ENCODE measurements around the gene UPK3A. TPM values are rescaled to one million over a fixed set of nuclear protein-coding genes. Genes with fewer than 3 reads are reported as not detected.
"Not testable (repeated sequence)": the region's sequence is repeated elsewhere in the genome, so short reads cannot be mapped to it uniquely, and the experiment has no call there.

The UPK3A gene
- total RNA-seq, 4 donors from 2014 or later, result not detected

DNA sequence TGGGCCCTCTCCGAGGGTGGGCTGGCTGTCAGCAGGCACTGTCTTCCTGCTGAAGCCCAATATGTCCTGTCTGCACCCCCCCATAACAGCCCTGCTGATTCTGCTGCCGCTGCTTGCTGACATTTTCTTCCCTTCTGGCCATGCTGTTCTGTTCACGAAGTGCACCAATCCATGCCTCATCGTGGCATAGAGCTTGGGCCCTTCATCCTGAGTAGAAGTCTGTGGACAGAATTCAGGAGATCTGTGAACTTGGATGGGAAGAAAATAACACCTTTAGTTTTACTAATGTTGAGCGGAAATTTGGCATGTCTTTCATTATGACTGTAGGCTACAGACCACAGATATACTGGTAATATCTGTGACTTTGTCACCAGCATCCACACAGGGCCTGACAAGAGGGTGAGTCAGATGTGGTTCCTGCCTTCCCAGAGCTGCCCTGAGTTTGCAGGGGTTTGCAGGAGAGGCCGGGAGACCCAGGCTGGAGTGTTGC, 29.9 kb upstream of the UPK3A start:
- WGBS, result 88% methylated on average over 6 of the region's 6 CpGs
- intact Hi-C loops (cut with DNase I), result no loop called here
- no peaks in the 10 kb centered on the region for H3K9me3 ChIP-seq
- H3K4me1 ChIP-seq, result no peaks in the 10 kb centered on the region
- no peak for DNase-seq (ENCODE audit: extremely low spot score)
- H3K27ac ChIP-seq (replicated peaks in 1 of 4), result no peak overlapping the region
- H3K36me3 ChIP-seq, result no peaks in the 10 kb centered on the region
- no peaks in the 10 kb centered on the region for H3K27me3 ChIP-seq
- no peak overlapping the region for H3K4me3 ChIP-seq
- TF ChIP-seq POLR2A (IDR thresholded peaks at IDR 0.05; ENCODE audit: low read depth), result no peak
- TF ChIP-seq, protein P1, sequence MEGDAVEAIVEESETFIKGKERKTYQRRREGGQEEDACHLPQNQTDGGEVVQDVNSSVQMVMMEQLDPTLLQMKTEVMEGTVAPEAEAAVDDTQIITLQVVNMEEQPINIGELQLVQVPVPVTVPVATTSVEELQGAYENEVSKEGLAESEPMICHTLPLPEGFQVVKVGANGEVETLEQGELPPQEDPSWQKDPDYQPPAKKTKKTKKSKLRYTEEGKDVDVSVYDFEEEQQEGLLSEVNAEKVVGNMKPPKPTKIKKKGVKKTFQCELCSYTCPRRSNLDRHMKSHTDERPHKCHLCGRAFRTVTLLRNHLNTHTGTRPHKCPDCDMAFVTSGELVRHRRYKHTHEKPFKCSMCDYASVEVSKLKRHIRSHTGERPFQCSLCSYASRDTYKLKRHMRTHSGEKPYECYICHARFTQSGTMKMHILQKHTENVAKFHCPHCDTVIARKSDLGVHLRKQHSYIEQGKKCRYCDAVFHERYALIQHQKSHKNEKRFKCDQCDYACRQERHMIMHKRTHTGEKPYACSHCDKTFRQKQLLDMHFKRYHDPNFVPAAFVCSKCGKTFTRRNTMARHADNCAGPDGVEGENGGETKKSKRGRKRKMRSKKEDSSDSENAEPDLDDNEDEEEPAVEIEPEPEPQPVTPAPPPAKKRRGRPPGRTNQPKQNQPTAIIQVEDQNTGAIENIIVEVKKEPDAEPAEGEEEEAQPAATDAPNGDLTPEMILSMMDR (IDR thresholded peaks at IDR 0.05), result no peak
- TF ChIP-seq EP300 (IDR thresholded peaks at IDR 0.05), result no peak
- no peak for TF ChIP-seq POLR2AphosphoS5 (IDR thresholded peaks at IDR 0.05)

DNA sequence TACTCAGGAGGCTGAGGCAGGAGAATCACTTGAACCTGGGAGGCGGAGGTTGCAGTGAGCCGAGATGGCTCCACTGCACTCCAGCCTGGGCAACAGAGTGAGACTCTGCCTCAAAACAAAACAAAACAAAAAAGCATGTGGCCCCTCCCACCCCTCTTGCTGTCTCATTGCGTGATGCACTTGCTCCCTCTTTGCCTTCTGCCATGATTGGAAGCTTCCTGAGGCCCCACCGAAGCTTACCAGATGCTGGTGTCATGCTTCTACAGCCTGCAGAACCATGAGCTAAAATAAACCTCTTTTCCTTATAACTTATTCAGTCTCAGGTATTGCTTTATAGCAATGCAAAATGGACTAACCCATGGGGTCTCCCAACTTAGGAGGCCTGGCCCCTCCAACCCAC, 26.8 kb upstream of the UPK3A start:
- H3K27me3 ChIP-seq; DNase-seq (ENCODE audit: extremely low spot score); H3K9me3 ChIP-seq; H3K27ac ChIP-seq (replicated peaks in 1 of 4); intact Hi-C loops (cut with DNase I); H3K4me3 ChIP-seq; H3K4me1 ChIP-seq; H3K36me3 ChIP-seq: not testable (repeated sequence)
- WGBS, result 86% methylated on average over 4 of the region's 4 CpGs

DNA sequence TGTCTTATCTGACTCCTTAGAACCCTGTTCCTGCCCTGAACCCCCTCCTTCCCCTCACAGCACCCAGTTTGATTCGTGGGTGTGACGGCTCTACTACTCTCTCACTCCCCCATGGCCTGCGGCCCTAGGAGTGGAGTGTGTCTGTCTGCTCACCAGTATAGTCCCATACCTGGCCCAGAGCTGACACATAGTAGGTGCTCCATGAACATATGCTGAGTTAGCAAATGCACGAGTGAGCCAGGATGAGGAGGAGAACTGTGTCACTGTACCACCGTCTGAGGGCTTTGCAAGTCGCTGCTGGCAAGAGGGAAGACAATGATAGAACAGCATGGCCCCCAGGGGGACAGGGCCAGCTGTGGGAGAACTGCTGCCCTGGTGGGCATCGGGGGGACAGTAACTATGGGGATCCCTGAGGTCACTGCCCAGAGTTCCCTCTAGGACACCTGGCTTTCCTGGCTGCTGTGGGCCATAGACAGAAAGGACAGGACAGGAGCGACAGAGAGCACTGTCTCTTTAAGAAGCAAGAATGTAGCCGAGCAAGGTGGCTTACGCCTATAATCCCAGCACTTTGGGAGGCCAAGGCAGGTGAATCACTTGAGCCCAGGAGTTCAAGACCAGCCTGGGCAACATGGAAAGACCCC, 24.9 kb upstream of the UPK3A start:
- H3K9me3 ChIP-seq, result no peaks in the 10 kb centered on the region

DNA sequence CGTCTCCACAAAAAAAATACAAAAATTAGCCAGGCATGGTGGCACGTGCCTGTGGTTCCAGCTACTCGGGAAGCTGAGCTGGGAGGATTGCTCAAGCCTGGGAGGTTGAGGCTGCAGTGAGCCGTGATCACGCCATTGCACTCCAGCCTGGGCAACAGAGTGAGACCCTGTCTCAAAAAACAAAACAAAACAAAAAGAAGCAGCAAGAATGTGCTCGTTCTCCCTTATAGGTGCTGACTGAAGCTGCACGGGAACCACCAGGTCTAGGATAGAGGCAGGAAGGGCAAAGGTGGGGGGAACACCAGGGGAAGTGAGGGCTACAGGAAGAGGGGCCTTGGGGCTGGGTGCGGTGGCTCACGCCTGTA, 24.4 kb upstream of the UPK3A start:
- not testable (repeated sequence) for H3K27me3 ChIP-seq; DNase-seq (ENCODE audit: extremely low spot score); H3K27ac ChIP-seq (replicated peaks in 1 of 4); H3K4me3 ChIP-seq; H3K36me3 ChIP-seq; H3K9me3 ChIP-seq
- intact Hi-C loops (cut with DNase I), result loop anchor here (5.0 kb wide), 1 partner anchor 158 kb away; no protein-coding TSS in a partner anchor
- H3K4me1 ChIP-seq, result peaks cover 15 to 20% (median 17%) of the 10 kb centered on the region in 4 donors
- WGBS, result 92% methylated on average over 8 of the region's 9 CpGs

More for the DNA sequence above, 24.9 kb upstream of the UPK3A start:
- H3K27me3 ChIP-seq, result no peaks in the 10 kb centered on the region
- WGBS, result 89% methylated on average over 7 of the region's 10 CpGs
- H3K4me3 ChIP-seq, result no peak overlapping the region
- intact Hi-C loops (cut with DNase I), result loop anchor here (5.0 kb wide), 1 partner anchor 158 kb away; no protein-coding TSS in a partner anchor
- H3K4me1 ChIP-seq, result peaks cover 15 to 20% (median 17%) of the 10 kb centered on the region in 4 donors
- TF ChIP-seq, protein P1 (IDR thresholded peaks at IDR 0.05), result no peak
- no peak for TF ChIP-seq POLR2AphosphoS5 (IDR thresholded peaks at IDR 0.05)
- TF ChIP-seq POLR2A (IDR thresholded peaks at IDR 0.05; ENCODE audit: low read depth), result no peak
- no peak for TF ChIP-seq EP300 (IDR thresholded peaks at IDR 0.05)
- DNase-seq (ENCODE audit: extremely low spot score), result no peak
- no peaks in the 10 kb centered on the region for H3K36me3 ChIP-seq
- no peak overlapping the region for H3K27ac ChIP-seq (replicated peaks in 1 of 4)

DNA sequence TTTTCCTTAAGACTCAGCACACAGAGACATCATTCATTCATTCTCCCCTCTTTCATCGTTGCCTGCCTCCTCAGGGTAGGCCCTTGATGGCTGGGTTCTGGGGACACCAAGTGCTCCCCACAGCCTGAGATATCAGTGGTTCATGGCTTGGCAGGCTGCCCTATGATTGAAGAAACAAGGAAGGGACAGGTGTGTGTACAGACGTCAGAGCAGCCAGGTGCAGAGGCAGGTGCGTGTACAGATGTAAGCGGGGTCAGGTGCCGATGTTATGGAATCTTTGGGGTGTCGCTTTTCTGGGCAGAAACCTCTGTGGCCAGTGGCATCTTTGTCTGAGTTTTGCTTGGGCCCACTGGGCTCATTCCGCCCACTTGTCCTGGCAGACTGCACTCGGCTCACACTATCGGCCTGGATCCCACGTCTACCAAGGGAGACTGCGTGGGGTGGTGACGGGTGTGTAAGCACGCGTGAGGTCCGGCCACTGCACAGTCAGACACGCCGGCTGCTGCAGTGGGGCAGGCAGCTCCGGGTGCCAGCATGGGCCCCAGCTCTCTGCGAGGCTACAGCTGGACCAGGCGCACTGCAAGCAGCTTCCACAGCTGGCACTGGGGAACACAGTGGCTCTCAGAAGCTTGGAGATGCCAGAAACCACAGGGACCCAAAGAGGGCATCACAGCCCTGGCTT, 23.2 kb upstream of the UPK3A start:
- Histone ChIP-seq H3K27ac (replicated peaks in 1 of 4) (no peak overlapping the region), H3K4me3 (no peak overlapping the region), H3K36me3 (no peaks in the 10 kb centered on the region), H3K27me3 (no peaks in the 10 kb centered on the region), H3K9me3 (no peaks in the 10 kb centered on the region), H3K4me1 (peaks cover 15 to 20% (median 17%) of the 10 kb centered on the region in 4 donors)
- TF ChIP-seq POLR2AphosphoS5 (IDR thresholded peaks at IDR 0.05), result no peak
- TF ChIP-seq, protein P1 (IDR thresholded peaks at IDR 0.05), result no peak
- DNase-seq (ENCODE audit: extremely low spot score), result no peak
- 81% methylated on average over 3 of the region's 20 CpGs for WGBS
- intact Hi-C loops (cut with DNase I), result loop anchor here (5.0 kb wide), 1 partner anchor 159 kb away; no protein-coding TSS in a partner anchor
